HL-60 (cell line): ENCODE measurements around the gene ACO2.

Experiments
- DNase-seq, 2 experiments: peaks; one replicate each; pipeline ENCODE4 v3.0.0-alpha.2; 2010 to 2020; ENCODE audit warnings: low read depth in 1 of 2, low spot score in 1 of 2
- H3K27ac ChIP-seq: fragments of 250-450 bp; sonication (Bioruptor Pico); replicated peaks from 2 replicates; pipeline ENCODE4 v1.5.1; 2020; ENCODE audit warnings: mild to moderate bottlenecking, moderate library complexity
- H3K27me3 ChIP-seq: fragments of 250-450 bp; sonication (Bioruptor Pico); 2 replicates; pipeline ENCODE4 v1.5.1; 2021; ENCODE audit warnings: mild to moderate bottlenecking, moderate library complexity; ENCODE audit not compliant: insufficient read depth, poor library complexity, severe bottlenecking
- H3K4me3 ChIP-seq: replicated peaks from 2 replicates; pipeline ENCODE4 v1.5.1; 2011; ENCODE audit warnings: mild to moderate bottlenecking, control low read depth, low read length; ENCODE audit not compliant: insufficient read depth
- CTCF ChIP-seq: IDR thresholded peaks from one replicate; pipeline ENCODE4 v1.5.1; 2011; ENCODE audit warnings: low read length, control low read depth, inconsistent platforms; ENCODE audit not compliant: insufficient read depth
- GABPA ChIP-seq: IDR thresholded peaks from 2 replicates; pipeline ENCODE4 v1.6.1; 2012; ENCODE audit warnings: low read depth
- POLR2AphosphoS5 ChIP-seq: IDR thresholded peaks from 2 replicates; pipeline ENCODE4 v1.6.1; 2012; ENCODE audit warnings: low read depth
- REST ChIP-seq: IDR thresholded peaks from 2 replicates; pipeline ENCODE4 v1.6.1; 2012; ENCODE audit warnings: low read depth; ENCODE audit not compliant: insufficient replicate concordance
- SPI1 ChIP-seq: IDR thresholded peaks from 2 replicates; pipeline ENCODE4 v1.6.1; 2012; ENCODE audit warnings: low read depth, mild to moderate bottlenecking, borderline replicate concordance

ACO2 gene

GRCh38 chr22:41507330-41508063 is 38.6 kb downstream of the ACO2 start:
- Histone ChIP-seq H3K4me3 (no peak overlapping the region), H3K27ac (no peak overlapping the region), H3K27me3 (no peaks in the 10 kb centered on the region)
- no peak for DNase-seq
- TF ChIP-seq GABPA (no peak), SPI1 (no peak), CTCF (no peak), REST (no peak), POLR2AphosphoS5 (no peak)

GRCh38 chr22:41508770-41509170 is 39.9 kb downstream of the ACO2 start:
- no peak for TF ChIP-seq POLR2AphosphoS5
- no peak for TF ChIP-seq SPI1
- no peak for TF ChIP-seq GABPA
- TF ChIP-seq CTCF = no peak
- TF ChIP-seq REST = no peak
- Histone ChIP-seq H3K27me3 (no peaks in the 10 kb centered on the region), H3K27ac (no peak overlapping the region), H3K4me3 (no peak overlapping the region)
- DNase-seq = no peak

GRCh38 chr22:41511521-41511968 is 42.6 kb downstream of the ACO2 start:
- Histone ChIP-seq H3K27me3 (no peaks in the 10 kb centered on the region), H3K4me3 (no peak overlapping the region), H3K27ac (no peak overlapping the region)
- no peak for DNase-seq
- no peak for TF ChIP-seq CTCF
- no peak for TF ChIP-seq POLR2AphosphoS5
- no peak for TF ChIP-seq REST
- no peak for TF ChIP-seq GABPA
- TF ChIP-seq SPI1 = no peak
